Right lobe of liver (tissue), 4 donors: Measurements from ENCODE around the gene RPL31.

Source experiments
- POLR2A ChIP-seq: fragments of 450-650 bp; IDR thresholded peaks from one replicate; pipeline ENCODE4 v1.6.1; 2017; ENCODE audit warnings: antibody characterized with exemption, mild to moderate bottlenecking
- TF ChIP-seq, protein P1 (sequence below), 4 donors: fragments of 200-600 bp in 3 of 4; fragments of 450-650 bp in 1 of 4; IDR thresholded peaks; one replicate each; pipeline versions ENCODE4 v1.5.1 to v1.8.0; 2016 to 2022; ENCODE audit warnings: antibody characterized with exemption in 4 of 4, mild to moderate bottlenecking in 2 of 4
- donor health status: DM: no; HTN: no; CAD: no.
- donor health status: DM: no; HTN: no; CAD: no.
- donor health status: DM: no; HTN: yes; CAD: no.

DNA sequence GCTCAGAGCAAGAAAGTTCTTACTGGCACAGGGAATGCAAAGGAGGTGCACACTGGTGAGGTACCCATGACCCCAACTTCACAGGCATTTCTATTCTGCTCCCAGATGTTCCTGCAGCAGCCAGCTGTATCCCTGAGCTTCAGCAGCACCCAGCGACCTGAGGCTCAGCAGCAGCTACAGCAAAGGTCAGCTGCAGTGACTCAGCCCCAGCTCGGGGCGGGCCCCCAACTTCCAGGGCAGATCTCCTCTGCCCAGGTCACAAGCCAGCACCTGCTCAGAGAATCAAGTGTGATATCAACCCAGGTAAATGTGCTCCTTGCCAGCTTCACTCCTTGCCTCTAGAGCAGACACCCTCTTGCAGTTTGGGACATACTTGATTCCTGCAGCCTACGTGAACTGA lies 14.1 kb upstream of the RPL31 start:
- TF ChIP-seq, protein P1, sequence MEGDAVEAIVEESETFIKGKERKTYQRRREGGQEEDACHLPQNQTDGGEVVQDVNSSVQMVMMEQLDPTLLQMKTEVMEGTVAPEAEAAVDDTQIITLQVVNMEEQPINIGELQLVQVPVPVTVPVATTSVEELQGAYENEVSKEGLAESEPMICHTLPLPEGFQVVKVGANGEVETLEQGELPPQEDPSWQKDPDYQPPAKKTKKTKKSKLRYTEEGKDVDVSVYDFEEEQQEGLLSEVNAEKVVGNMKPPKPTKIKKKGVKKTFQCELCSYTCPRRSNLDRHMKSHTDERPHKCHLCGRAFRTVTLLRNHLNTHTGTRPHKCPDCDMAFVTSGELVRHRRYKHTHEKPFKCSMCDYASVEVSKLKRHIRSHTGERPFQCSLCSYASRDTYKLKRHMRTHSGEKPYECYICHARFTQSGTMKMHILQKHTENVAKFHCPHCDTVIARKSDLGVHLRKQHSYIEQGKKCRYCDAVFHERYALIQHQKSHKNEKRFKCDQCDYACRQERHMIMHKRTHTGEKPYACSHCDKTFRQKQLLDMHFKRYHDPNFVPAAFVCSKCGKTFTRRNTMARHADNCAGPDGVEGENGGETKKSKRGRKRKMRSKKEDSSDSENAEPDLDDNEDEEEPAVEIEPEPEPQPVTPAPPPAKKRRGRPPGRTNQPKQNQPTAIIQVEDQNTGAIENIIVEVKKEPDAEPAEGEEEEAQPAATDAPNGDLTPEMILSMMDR (IDR thresholded peaks at IDR 0.05) = no peak
- no peak for TF ChIP-seq POLR2A
